Loucy (cell line): Measurements from ENCODE around the gene CCDC6.

Experiments used
- H2AFZ ChIP-seq: fragments of 200-600 bp; sonication (generic); 2 replicates; pipeline ENCODE4 v1.6.0; 2016; ENCODE audit warnings: antibody characterized with exemption, mild to moderate bottlenecking, low read length, moderate library complexity
- H3F3A ChIP-seq: fragments of 200-600 bp; 2 replicates; pipeline ENCODE4 v1.6.0; 2016; ENCODE audit warnings: antibody characterized with exemption, low read depth, mild to moderate bottlenecking
- H3K27me3 ChIP-seq: fragments of 200-600 bp; sonication (generic); 2 replicates; pipeline ENCODE4 v1.6.1; 2014; ENCODE audit warnings: low read length, mild to moderate bottlenecking; ENCODE audit not compliant: insufficient read depth, poor library complexity, severe bottlenecking
- H3K36me3 ChIP-seq: fragments of 200-600 bp; sonication (generic); 2 replicates; pipeline ENCODE4 v1.6.1; 2016; ENCODE audit warnings: low read length; ENCODE audit not compliant: insufficient read depth
- H3K4me1 ChIP-seq: fragments of 200-600 bp; sonication (generic); 2 replicates; pipeline ENCODE4 v1.5.1; 2014; ENCODE audit warnings: low read length, mild to moderate bottlenecking; ENCODE audit not compliant: insufficient read depth, poor library complexity, severe bottlenecking
- H3K4me2 ChIP-seq: fragments of 200-600 bp; sonication (generic); 2 replicates; pipeline ENCODE4 v1.6.0; 2014; ENCODE audit warnings: antibody characterized with exemption, low read length, low read depth, mild to moderate bottlenecking; ENCODE audit not compliant: poor library complexity, severe bottlenecking
- H3K4me3 ChIP-seq: fragments of 200-600 bp; sonication (generic); 2 replicates; pipeline ENCODE4 v1.5.1; 2014; ENCODE audit warnings: low read length, mild to moderate bottlenecking, mixed read lengths; ENCODE audit not compliant: poor library complexity, severe bottlenecking
- H3K79me2 ChIP-seq: fragments of 200-600 bp; sonication (generic); 2 replicates; pipeline ENCODE4 v1.6.1; 2014; ENCODE audit warnings: low read length; ENCODE audit not compliant: insufficient read depth
- H3K9ac ChIP-seq: fragments of 200-600 bp; sonication (generic); 2 replicates; pipeline ENCODE4 v1.6.0; 2014; ENCODE audit warnings: mild to moderate bottlenecking, low read depth, low read length, moderate library complexity; ENCODE audit not compliant: poor library complexity, severe bottlenecking
- H3K9me2 ChIP-seq: fragments of 200-600 bp; sonication (generic); replicated peaks from 2 replicates; pipeline ENCODE4 v1.6.1; 2016; ENCODE audit warnings: low read depth, low read length, mixed read lengths
- H3K9me3 ChIP-seq: fragments of 200-600 bp; sonication (generic); 2 replicates; pipeline ENCODE4 v1.6.1; 2014; ENCODE audit warnings: mild to moderate bottlenecking, antibody characterized with exemption, low read length, low read depth; ENCODE audit not compliant: insufficient read depth
- H4K20me1 ChIP-seq: fragments of 200-600 bp; sonication (generic); 2 replicates; pipeline ENCODE4 v1.6.0; 2014; ENCODE audit warnings: antibody characterized with exemption, low read length, mild to moderate bottlenecking; ENCODE audit not compliant: insufficient read depth, poor library complexity, severe bottlenecking
- CTCF ChIP-seq: fragments of 200-600 bp; sonication (generic); conservative IDR thresholded peaks from 2 replicates; pipeline ENCODE4 v1.5.1; 2014; ENCODE audit warnings: mild to moderate bottlenecking, antibody characterized with exemption, low read length
- EZH2phosphoT487 ChIP-seq: fragments of 200-600 bp; IDR thresholded peaks from 2 replicates; pipeline ENCODE4 v1.6.1; 2018; ENCODE audit warnings: antibody characterized with exemption, mild to moderate bottlenecking, moderate library complexity, borderline replicate concordance

Gene CCDC6

GRCh38 chr10:59752278-59752940 is 153.9 kb downstream of the CCDC6 start:
- no peaks in the 10 kb centered on the region for H3F3A ChIP-seq
- H3K9ac ChIP-seq: no peak overlapping the region
- no peak overlapping the region for H2AFZ ChIP-seq
- no peaks in the 10 kb centered on the region for H3K36me3 ChIP-seq
- no peaks in the 10 kb centered on the region for H3K9me2 ChIP-seq
- no peak for TF ChIP-seq EZH2phosphoT487
- TF ChIP-seq CTCF: no peak
- H3K4me3 ChIP-seq: no peak overlapping the region
- H3K4me2 ChIP-seq: no peak overlapping the region
- H3K4me1 ChIP-seq: no peaks in the 10 kb centered on the region
- H3K9me3 ChIP-seq: no peaks in the 10 kb centered on the region
- no peaks in the 10 kb centered on the region for H4K20me1 ChIP-seq
- no peaks in the 10 kb centered on the region for H3K27me3 ChIP-seq
- no peaks in the 10 kb centered on the region for H3K79me2 ChIP-seq

- TF ChIP-seq EZH2phosphoT487 (no peak), CTCF (no peak)
- Histone ChIP-seq H3F3A (no peaks in the 10 kb centered on the region), H3K4me1 (no peaks in the 10 kb centered on the region)
These were observed 156.0 kb downstream of the CCDC6 start for GRCh38 chr10:59750155-59750945.

GRCh38 chr10:59748834-59749233 is 157.5 kb downstream of the CCDC6 start:
- Histone ChIP-seq H3F3A (no peaks in the 10 kb centered on the region), H3K9me2 (no peaks in the 10 kb centered on the region), H3K9ac (no peak overlapping the region), H4K20me1 (no peaks in the 10 kb centered on the region), H3K79me2 (no peaks in the 10 kb centered on the region), H3K4me2 (no peak overlapping the region), H3K36me3 (no peaks in the 10 kb centered on the region), H3K9me3 (no peaks in the 10 kb centered on the region), H2AFZ (no peak overlapping the region), H3K4me1 (no peaks in the 10 kb centered on the region), H3K27me3 (no peaks in the 10 kb centered on the region), H3K4me3 (no peak overlapping the region)
- TF ChIP-seq EZH2phosphoT487 (no peak), CTCF (no peak)

More at GRCh38 chr10:59750155-59750945, 156.0 kb downstream of the CCDC6 start:
- no peak overlapping the region for H3K9ac ChIP-seq
- no peaks in the 10 kb centered on the region for H4K20me1 ChIP-seq
- no peaks in the 10 kb centered on the region for H3K79me2 ChIP-seq
- no peaks in the 10 kb centered on the region for H3K27me3 ChIP-seq
- no peak overlapping the region for H3K4me2 ChIP-seq
- no peaks in the 10 kb centered on the region for H3K36me3 ChIP-seq
- no peak overlapping the region for H3K4me3 ChIP-seq
- no peak overlapping the region for H2AFZ ChIP-seq
- no peaks in the 10 kb centered on the region for H3K9me3 ChIP-seq
- no peaks in the 10 kb centered on the region for H3K9me2 ChIP-seq
